Measurements from ENCODE around the gene LEF1. TPM values are rescaled to one million over a fixed set of nuclear protein-coding genes. Genes with fewer than 3 reads are reported as not detected.

The LEF1 gene
- total RNA-seq, 4 donors from 2014 or later: 1.5 to 2.6 (median 2.4) TPM; not detected in 1

DNA sequence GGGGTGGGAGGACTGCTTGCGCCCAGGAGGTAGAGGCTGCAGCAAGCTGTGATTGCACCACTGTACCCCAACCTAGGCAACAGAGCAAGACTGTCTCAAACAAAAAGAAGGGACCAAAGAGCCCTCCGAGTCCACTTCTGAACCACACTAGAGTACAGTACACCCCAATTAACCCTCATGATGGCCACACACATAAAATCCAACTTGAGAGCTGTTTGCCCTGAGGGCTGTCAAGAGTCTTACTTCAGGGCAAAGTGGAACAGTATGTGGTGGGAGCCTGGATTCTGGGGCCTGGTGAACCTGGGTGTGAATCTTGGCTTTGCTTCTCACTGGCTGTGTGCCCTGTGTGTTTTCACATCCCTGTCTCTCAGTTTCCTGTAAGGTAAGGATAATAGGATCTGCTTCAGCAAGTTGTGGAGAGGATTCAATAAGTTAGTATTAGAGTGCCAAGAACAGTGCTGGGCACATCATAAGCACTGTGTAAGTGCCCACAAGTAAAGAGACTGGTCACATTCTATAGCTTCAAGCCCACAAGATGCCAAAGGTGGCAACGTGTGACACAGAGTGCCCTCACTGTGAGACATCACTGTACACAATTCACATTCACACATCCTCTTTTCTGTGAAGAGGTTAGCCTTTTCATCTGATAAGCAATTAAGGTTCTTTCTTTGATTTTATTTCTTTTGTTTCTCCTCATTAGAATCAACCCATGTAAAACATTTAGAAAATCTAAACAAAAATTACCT is 52.1 kb downstream of the LEF1 start:
- ATAC-seq: no peak
- no peak overlapping the region for H3K27ac ChIP-seq
- H3K27me3 ChIP-seq: no peaks in the 10 kb centered on the region
- H3K9me3 ChIP-seq: no peaks in the 10 kb centered on the region
- H3K36me3 ChIP-seq: no peaks in the 10 kb centered on the region
- no peaks in the 10 kb centered on the region for H3K4me1 ChIP-seq
- H3K4me3 ChIP-seq: no peak overlapping the region
- no peak for TF ChIP-seq CTCF (IDR thresholded peaks at IDR 0.05)
- TF ChIP-seq EP300 (IDR thresholded peaks at IDR 0.05): no peak
- no peak for TF ChIP-seq POLR2AphosphoS5 (IDR thresholded peaks at IDR 0.05)
- TF ChIP-seq POLR2A (IDR thresholded peaks at IDR 0.05): no peak
- 88 to 100% methylated on average over 1 to 2 of the region's 3 CpGs for WGBS, 2 donors (ENCODE audit: low coverage in 1 of 2)

DNA sequence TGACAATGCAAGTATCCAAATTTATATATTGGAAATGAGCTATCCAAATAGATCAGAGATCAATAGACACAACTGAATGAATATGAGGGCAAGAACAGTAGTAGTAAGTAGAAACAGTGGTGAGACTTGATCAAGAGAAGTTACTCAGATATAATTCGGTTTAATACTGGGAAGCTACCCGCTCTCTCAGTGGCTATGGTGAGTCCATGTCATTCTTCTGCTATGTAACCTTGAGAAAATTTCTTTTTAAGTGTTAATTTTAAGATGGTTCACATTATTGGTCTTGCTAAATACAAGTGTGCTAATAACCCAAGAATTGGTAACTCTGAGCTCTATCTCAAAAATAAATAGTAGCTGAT is 53.6 kb downstream of the LEF1 start:
- no peaks in the 10 kb centered on the region for H3K27me3 ChIP-seq
- no peaks in the 10 kb centered on the region for H3K4me1 ChIP-seq
- ATAC-seq: no peak
- no peaks in the 10 kb centered on the region for H3K9me3 ChIP-seq
- H3K36me3 ChIP-seq: no peaks in the 10 kb centered on the region
- WGBS, 2 donors (ENCODE audit: low coverage in 1 of 2): 90 to 94% methylated on average over 2 of the region's 2 CpGs
- no peak overlapping the region for H3K4me3 ChIP-seq
- TF ChIP-seq POLR2A (IDR thresholded peaks at IDR 0.05): no peak
- no peak for TF ChIP-seq CTCF (IDR thresholded peaks at IDR 0.05)
- TF ChIP-seq EP300 (IDR thresholded peaks at IDR 0.05): no peak
- no peak for TF ChIP-seq POLR2AphosphoS5 (IDR thresholded peaks at IDR 0.05)
- H3K27ac ChIP-seq: no peak overlapping the region

DNA sequence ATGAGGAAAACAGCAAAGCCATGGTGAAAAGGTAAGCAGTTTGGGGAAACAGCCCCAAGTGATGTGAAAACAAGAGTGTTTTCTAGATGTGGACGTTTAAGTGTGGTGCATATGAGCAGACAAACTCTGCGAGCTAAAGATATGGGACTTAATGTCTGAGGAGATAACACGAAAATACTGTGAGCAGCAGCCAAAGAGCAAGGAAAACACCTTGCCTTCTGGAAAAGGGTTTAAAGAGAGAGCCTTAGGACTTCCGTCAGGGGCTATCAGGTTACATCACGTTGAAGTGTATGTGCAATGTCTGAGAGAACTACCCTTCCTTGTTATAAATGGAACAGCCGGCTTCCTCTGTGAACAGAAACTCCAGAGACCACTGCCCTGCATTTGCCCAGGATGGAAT is 54.2 kb downstream of the LEF1 start:
- no peaks in the 10 kb centered on the region for H3K9me3 ChIP-seq
- TF ChIP-seq EP300 (IDR thresholded peaks at IDR 0.05) (no peak), POLR2AphosphoS5 (IDR thresholded peaks at IDR 0.05) (no peak), CTCF (IDR thresholded peaks at IDR 0.05) (no peak)
- no peak overlapping the region for H3K27ac ChIP-seq
- no peaks in the 10 kb centered on the region for H3K4me1 ChIP-seq
- no peak for ATAC-seq
- no peak overlapping the region for H3K4me3 ChIP-seq
- H3K27me3 ChIP-seq: no peaks in the 10 kb centered on the region
- H3K36me3 ChIP-seq: no peaks in the 10 kb centered on the region
- WGBS, 2 donors (ENCODE audit: low coverage in 1 of 2): 66 to 96% methylated on average over 3 to 6 of the region's 6 CpGs

DNA sequence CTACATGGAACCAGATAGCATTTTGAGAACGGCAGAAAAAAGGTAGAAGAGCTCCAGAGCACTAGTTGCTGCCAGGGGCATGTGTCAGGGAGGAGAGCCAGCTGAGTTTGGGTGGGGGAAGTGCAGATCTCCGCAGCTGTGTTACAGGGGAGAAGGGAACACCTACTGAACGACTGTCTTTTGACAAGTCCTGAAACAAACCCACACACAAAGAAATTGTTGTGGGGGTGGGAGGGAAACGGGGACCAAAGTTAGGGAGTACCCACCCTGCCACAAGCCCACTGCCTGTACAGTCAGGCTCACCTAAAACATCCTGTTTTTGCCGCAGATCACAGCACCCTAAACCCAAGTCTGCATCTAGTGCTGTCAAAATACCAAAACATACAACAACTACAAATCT is 55.5 kb downstream of the LEF1 start:
- 17 to 42% methylated on average over 2 to 4 of the region's 5 CpGs for WGBS, 2 donors (ENCODE audit: low coverage in 1 of 2)
- Histone ChIP-seq H3K27me3 (no peaks in the 10 kb centered on the region), H3K36me3 (no peaks in the 10 kb centered on the region), H3K4me3 (no peak overlapping the region), H3K27ac (no peak overlapping the region), H3K4me1 (no peaks in the 10 kb centered on the region), H3K9me3 (no peaks in the 10 kb centered on the region)
- no peak for ATAC-seq
- TF ChIP-seq POLR2A (IDR thresholded peaks at IDR 0.05): no peak
- TF ChIP-seq EP300 (IDR thresholded peaks at IDR 0.05): no peak
- TF ChIP-seq POLR2AphosphoS5 (IDR thresholded peaks at IDR 0.05): no peak
- TF ChIP-seq CTCF (IDR thresholded peaks at IDR 0.05): no peak

- 87 to 98% methylated on average over 2 to 4 of the region's 4 CpGs for WGBS, 2 donors (ENCODE audit: low coverage in 1 of 2)
- H3K27me3 ChIP-seq: no peaks in the 10 kb centered on the region
- TF ChIP-seq CTCF (IDR thresholded peaks at IDR 0.05): no peak
- TF ChIP-seq POLR2AphosphoS5 (IDR thresholded peaks at IDR 0.05): no peak
- no peak for TF ChIP-seq POLR2A (IDR thresholded peaks at IDR 0.05)
- no peak for TF ChIP-seq EP300 (IDR thresholded peaks at IDR 0.05)
- H3K4me1 ChIP-seq: no peaks in the 10 kb centered on the region
- no peaks in the 10 kb centered on the region for H3K36me3 ChIP-seq
- no peaks in the 10 kb centered on the region for H3K9me3 ChIP-seq
- H3K4me3 ChIP-seq: no peak overlapping the region
- no peak for ATAC-seq
- H3K27ac ChIP-seq: no peak overlapping the region
Observed at GRCh38 chr4:108111781-108112180, 57.0 kb downstream of the LEF1 start.
